ENCODE results near the gene APPL1.

The APPL1 gene

GRCh38 chr3:57233799-57234198 is 6.3 kb downstream of the APPL1 start:
- DNase-seq (ENCODE audit: low read depth): no peak

GRCh38 chr3:57234613-57235575 is 7.4 kb downstream of the APPL1 start:
- DNase-seq (ENCODE audit: low read depth): no peak
- H3K4me3 ChIP-seq (ENCODE audit: control insufficient read depth, low read depth, low read length): no peak overlapping the region
- no peak for TF ChIP-seq CTCF (IDR thresholded peaks at IDR 0.05; ENCODE audit: control insufficient read depth, insufficient read depth, low read depth, low read length, missing control alignments)

More at GRCh38 chr3:57233799-57234198, 6.3 kb downstream of the APPL1 start:
- no peak for TF ChIP-seq CTCF (IDR thresholded peaks at IDR 0.05; ENCODE audit: control insufficient read depth, insufficient read depth, low read depth, low read length, missing control alignments)
- no peak overlapping the region for H3K4me3 ChIP-seq (ENCODE audit: control insufficient read depth, low read depth, low read length)

GRCh38 chr3:57244946-57245345 is 17.4 kb downstream of the APPL1 start:
- H3K4me3 ChIP-seq (ENCODE audit: control insufficient read depth, low read depth, low read length): no peak overlapping the region
- TF ChIP-seq CTCF (IDR thresholded peaks at IDR 0.05; ENCODE audit: control insufficient read depth, insufficient read depth, low read depth, low read length, missing control alignments): no peak
- no peak for DNase-seq (ENCODE audit: low read depth)

GRCh38 chr3:57252404-57252803 is 24.9 kb downstream of the APPL1 start:
- H3K4me3 ChIP-seq (ENCODE audit: control insufficient read depth, low read depth, low read length): no peak overlapping the region
- no peak for TF ChIP-seq CTCF (IDR thresholded peaks at IDR 0.05; ENCODE audit: control insufficient read depth, insufficient read depth, low read depth, low read length, missing control alignments)
- DNase-seq (ENCODE audit: low read depth): no peak

GRCh38 chr3:57256844-57257243 is 29.3 kb downstream of the APPL1 start:
- TF ChIP-seq CTCF (IDR thresholded peaks at IDR 0.05; ENCODE audit: control insufficient read depth, insufficient read depth, low read depth, low read length, missing control alignments): no peak
- no peak overlapping the region for H3K4me3 ChIP-seq (ENCODE audit: control insufficient read depth, low read depth, low read length)
- no peak for DNase-seq (ENCODE audit: low read depth)

- DNase-seq (ENCODE audit: low read depth): no peak
- no peak for TF ChIP-seq CTCF (IDR thresholded peaks at IDR 0.05; ENCODE audit: control insufficient read depth, insufficient read depth, low read depth, low read length, missing control alignments)
- no peak overlapping the region for H3K4me3 ChIP-seq (ENCODE audit: control insufficient read depth, low read depth, low read length)
Measured at GRCh38 chr3:57257678-57258077, 30.1 kb downstream of the APPL1 start.
